Measurements from ENCODE around the gene RPS2.
A peak's percentile ranks its signal among the peaks of the same experiment; 100 is the strongest.
"Not testable (repeated sequence)": the region's sequence is repeated elsewhere in the genome, so short reads cannot be mapped to it uniquely, and the experiment has no call there.

RPS2 gene

DNA sequence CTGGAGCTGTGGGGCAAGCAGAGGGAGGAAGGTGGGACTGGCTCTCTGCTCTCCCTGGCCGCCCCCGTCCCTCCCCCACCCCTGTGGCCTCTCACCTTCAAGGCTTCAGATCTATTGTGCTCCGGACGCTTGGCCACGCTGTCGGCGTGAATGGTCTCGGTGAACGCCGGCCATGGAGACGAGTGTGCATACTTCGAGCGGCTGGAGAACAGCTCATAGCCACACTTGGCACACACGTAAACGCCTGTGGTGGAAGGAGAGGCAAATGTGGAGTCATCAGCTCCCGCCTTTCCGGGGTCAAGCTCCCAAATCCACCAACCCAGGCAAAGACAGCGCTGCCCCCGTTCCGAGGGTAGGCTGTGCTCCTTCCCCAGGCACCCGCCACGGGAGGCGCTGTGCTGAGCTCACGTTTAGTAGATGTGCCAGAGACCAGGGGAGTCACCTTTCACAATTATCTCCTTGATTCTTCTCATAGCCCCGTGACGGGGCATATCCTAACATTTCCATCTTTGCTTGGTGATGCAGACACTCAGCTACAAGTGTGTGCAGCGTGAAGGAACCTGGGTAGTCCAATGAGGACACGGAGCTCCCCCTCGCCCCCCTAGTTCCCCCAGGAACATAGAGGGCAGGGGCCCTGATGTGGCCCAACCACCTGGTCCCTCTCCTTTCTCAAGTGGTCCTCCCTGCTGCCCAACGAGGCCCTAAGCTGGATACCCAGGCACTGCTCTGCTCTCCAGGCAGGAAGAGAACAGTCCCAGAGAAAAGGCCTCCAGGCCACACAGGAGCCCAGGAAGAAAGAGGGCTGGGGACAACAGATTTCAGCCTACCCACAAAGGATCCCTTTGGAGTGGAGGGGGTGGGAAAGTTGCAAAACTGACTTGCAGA, 23.2 kb downstream of the RPS2 start:
- no peak for DNase-seq (ENCODE audit: low spot score)

DNA sequence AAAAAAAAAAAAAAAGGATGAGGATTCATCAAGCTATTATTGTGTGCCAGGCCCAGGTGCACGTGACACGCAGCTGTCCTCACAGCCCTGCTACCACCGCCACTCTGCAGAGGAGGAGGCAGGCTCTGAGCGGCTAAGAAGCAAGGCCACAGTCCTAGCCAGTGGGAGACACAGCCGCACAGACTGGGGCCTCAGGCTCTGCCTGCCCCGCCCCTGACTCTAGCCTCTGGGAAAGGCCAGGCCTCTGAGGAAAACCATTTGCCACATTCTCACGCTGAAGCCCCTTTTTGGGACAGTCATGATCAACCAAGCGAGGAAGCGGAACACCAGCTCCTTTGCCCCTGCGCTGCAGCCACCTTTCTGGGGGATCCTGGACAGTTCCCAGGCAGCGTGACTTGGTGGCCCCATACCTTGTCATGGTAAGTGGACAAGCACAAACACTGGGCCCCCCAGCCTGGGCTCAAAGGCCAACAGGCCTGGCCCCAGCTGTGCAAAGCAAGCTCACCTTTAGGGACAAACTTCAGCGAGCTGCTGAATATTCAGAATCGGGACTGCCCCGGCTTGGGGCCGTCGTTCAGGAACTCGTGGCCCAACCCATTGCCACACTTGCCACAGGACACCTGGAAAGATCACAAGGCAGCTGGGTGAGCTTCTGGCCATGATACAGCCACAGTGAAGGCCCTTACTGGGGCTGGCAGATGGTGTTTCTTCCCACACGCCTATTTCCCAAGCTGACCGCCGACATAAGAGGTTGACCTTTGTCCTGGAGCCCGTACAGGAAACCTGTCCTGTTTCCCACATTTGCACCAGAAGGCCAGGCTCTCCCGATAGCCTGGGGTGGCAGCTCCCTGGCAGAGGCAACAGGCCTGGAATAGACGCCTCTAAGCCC, 24.1 kb downstream of the RPS2 start:
- DNase-seq (ENCODE audit: low spot score), result no peak

DNA sequence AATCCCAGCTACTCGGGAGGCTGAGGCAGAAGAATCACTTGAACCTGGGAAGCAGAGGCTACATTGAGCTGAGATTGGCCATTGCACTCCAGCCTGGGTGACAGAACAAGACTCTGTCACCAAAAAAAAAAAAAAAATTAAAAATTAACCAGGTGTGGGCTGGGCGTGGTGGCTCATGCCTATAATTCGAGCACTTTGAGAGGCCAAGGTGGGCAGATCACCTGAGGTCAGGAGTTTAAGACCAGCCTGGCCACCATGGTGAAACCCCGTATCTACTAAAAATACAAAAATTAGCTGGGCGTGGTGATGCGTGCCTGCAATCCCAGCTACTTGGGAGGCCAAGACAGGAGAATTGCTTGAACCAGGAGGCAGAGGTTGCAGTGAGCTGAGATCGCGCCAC, 24.8 kb downstream of the RPS2 start:
- not testable (repeated sequence) for DNase-seq (ENCODE audit: low spot score)

DNA sequence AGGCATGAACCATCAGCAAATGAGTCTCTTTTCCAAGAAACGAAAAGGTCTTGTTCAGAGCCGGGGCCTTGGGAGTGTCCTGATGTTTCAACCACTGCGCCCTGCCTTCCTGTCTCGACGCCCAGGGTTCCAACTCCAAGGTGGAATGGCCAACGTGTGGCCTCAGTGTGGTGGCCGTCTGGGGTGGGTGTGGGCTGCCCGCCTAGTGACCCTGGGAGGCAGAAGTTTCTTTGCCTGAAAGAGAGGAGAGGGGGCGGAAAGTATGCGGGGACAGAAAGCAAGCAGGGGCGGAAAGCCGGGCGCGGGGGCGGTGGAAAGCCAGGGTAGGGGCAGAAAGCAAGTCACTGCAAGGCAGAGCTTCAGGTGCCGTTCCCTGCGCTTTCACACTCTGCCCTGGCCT, 25.7 kb downstream of the RPS2 start:
- no peak for DNase-seq (ENCODE audit: low spot score)

DNA sequence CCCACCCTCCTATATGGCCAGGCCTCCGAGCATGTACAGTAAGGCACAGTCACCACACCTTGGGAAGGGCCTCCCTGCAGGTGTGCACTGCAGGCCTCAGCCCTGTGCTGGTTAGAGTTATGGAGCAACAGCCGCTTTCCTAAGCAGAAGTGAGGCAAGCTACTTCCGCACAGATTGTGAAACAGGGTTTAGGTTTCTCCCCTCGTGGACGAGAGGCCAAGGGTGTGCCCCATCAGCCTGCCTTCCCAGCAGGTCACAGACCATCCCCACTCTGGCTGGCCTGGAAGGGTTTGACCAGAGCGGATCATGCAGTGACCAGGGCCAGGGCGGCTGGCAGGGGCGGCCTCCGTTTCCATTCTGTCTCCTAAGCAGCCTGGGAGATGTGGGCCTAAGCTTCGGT, 26.3 kb downstream of the RPS2 start:
- no peak for DNase-seq (ENCODE audit: low spot score)

DNA sequence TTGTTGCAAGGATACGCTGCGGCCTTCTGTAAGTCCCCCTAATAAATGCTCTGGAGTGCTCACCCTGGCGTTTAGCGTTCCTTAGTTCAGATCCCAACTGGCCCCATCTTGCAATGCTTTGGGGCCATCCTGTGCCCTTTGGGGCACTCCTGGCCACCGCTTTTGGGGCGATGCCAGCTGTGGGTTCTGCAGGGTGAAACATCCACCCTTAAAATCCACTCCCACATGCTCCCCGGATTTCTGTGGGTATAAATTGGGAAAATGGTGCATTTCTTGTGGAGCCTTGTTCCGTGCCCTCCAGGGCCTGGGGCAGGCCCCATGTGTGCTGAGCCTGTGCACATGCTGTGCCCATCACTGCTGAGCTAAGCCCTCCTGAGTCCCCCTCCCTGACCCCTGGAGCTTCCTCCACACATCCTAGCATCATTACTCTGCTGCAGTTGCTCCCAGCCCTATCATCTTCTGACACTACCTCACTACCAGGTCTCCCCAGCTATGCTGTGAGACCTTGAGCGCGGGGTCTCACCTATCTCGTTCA, 27.6 kb downstream of the RPS2 start:
- no peak for DNase-seq (ENCODE audit: low spot score)

DNA sequence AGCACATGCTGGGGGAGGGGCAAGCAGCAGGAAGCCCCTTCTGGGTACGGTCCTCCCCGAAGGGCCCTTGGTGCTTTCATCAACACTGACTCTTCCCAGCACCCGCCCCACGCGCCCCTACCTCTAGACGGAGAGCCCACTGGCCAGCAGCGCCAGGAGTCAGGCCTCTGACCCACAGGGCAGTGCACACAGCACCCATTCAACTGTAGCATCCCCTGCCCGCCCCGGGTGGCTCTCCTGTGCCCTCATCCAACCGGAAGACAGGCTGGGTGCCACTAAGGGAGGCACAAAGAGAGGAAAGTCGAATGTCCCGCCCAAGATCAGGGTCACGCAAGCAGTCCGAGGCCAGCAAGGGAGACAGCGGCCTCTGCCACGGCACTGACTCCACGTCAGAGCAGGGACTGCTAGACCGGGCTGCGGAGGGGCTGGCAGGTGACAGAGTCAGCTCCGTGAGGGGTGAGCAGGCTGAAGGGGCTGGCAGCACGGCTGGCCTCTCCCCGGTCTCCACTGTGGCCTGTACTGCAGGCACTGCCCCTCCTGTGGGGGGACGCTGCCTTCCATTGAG, 31.4 kb downstream of the RPS2 start:
- no peak for DNase-seq (ENCODE audit: low spot score)

DNA sequence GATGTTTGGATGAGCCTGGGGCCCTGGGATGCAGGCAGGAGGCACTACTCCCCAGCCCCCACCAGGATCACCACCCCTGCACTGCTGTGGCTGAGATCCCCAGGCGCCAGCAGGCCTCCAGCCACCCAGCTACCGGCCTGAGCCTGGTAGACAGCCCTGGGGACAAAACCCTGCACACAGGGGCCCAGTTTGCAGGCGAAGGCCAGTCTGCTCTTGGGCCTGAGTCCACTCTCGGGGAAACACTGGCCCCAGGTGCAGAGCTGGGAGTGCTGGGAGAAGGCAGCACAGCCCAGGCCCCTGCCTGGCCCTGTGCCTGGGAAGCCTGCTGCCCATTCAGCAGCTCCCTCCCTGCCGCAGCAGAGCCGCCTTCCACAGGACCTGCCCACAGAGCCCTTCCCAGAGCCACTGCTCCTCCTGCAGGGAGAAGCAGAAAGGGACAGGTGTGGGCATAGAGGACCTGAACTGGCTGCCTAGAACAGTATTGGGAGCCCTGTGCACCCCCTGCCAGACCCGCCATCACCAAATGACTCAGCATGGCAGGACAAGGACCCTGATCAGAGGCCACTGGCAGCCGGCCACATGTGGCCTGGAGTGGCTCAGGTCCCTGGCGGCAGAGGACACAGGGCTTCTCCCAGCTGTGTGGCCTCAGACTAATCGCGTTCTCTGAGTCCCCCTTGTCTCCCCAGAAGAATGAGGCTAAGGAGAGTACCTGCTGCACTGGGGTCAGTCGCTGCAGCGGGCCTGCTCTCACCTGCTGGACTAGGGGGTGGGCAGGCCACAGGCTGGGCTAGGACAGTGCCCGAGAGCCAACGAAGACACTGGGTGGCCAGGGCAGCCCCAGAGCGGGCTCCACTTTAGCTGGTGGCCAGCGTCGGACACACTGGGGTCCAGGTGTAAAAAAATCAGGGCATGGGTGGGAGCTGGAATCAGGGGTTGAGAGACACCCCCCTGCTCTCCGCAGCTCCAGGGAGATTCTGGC, 32.3 kb downstream of the RPS2 start:
- DNase-seq (ENCODE audit: low spot score), result no peak

DNA sequence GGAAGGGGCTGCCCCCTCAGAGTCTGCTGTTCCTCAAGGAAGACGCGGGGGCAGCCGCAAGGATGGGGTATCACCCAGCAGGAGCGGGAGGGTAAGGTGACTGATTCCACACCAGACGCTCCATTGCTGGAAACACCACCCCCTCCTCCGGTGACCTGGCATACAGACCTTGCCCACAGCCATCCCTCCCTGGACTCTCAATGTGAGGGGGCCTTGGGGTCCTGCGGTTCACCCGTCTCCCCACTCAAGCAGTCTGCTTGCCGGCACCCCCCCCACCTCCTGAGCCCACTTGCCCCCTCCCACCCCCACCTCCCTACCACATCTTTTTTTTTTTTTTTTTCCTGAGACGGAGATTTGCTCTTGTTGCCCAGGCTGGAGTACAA, 34.3 kb downstream of the RPS2 start:
- DNase-seq (ENCODE audit: low spot score), result no peak

DNA sequence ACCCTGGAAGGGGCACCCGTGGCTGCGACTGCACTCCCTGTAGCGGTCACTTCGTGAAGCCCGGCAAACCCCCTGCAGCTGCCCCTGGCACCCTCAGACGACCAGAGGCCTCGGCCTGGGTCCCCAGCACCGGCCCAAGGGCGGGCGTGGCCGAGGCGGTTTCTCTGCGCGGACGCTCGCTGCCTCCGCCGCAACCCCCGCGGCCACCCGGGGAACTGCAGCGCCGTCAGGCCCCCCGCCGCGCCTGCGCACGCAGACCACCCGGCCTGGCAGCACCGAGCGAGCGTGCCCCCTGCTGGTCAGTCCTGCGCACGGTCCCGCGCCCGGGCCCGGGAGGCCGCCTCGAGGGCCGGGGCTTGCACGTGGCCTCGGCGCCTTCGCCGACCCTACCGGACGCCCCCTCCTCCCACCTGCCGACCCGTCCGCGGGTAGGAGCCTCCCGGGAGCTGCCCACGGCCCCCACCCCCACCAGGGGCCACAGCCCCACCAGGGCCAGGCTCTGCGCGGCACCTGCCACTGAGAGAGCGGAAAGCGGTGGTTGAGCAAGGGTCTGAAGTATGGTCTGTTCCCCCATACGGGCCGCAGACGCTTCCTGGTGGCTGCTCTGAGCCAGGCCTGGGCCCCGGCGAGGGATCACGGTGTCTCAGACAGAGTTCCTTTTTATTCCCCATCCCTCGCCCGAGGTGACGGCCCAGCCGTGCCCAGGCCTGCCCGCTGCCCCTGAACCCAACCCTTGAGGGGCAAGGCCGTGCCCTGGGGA, 34.9 kb downstream of the RPS2 start:
- DNase-seq (ENCODE audit: low spot score), result peak; percentile 90

DNA sequence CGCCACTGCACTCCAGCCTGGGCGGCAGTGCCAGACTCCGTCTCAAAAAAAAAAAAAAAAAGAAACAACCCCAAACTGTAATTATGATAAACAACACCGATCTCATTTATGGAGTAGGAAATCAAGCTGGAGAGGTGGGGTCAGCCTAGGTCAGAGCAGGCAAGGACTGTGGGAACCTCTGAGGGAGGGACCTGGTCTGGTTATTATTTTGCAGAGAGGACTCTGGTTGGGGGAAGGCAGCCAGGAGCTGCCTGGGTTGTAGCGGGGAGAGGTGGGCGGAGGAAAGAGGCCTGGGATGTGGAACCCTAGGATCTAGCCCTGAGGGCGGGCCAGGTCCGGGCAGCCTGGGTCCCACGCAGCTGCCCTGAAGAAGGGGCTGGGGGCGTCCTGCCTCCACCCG, 35.5 kb downstream of the RPS2 start:
- no peak for DNase-seq (ENCODE audit: low spot score)

DNA sequence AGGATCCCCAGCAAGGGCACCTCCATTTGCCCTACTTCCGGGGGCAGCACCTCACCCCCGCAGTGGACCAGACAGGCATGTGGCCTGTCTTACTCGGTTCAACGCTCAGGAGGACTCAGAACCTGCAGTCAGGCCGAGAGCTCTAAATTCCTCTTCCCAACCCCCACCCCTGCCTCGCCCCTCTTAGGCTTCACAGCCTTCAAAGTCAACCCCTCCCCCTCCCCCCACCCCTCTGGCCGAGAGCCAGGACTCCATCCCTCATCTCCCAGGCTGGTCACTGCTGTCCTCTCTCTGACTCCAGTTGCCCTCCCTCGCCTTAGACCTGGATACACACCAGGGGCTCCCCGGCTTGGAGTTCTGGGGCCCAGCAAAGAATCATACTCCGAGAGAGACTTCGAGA, 38.4 kb downstream of the RPS2 start:
- no peak for DNase-seq (ENCODE audit: low spot score)

DNA sequence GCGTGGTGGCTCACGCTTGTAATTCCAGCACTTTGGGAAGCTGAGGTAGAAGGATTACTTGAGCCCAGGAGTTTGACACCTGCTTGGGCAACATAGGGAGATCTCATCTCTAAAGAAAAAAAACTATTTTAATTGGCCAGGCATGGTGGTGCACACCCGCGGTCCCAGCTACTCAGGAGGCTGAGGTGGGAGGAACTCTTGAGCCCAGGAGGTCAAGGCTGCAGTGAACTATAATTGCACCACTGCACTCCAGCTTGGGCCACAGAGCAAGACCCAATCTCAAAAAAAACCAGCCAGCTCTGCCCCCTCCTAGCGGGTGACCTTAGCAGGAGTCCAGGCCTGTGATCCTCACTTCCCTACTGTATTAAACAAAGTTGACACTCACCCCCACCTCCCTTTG, 40.5 kb downstream of the RPS2 start:
- DNase-seq (ENCODE audit: low spot score), result no peak

DNA sequence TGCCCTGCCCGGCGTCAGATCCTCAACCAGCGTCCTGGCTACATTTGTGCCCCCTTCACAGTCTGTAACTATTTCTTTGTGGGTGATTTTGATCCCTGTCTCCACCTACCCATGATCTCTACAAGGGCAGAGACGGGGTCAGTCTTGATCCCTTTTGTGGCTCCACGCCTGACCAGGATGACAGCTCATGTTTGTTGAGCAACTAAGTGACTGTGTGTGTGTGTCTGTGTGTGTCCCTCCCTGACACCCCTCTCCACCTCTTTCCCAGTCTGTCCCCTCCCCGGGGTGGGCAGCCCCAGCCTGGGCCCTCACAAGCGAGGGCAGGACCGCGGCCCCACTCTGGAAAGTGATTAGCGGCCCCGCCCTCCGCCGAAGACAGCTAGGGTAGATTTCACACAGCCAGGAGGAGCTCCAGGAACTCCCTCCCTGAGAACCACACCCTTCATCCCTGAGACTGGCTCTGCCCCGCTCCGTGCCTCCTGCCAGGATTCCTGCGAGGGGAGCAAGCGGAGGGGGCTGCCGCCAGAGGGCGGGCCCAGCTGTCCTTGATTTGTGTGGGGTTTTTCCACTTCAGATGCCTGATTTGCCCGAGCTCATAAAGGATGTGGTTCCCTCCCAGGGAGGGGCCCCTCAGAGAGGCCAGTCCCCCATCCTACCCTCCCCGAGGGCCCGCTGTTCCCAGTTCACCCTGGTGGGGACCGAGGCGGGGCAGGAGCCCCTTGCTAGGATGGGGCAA, 41.2 kb downstream of the RPS2 start:
- peak; percentile 61 for DNase-seq (ENCODE audit: low spot score)

DNA sequence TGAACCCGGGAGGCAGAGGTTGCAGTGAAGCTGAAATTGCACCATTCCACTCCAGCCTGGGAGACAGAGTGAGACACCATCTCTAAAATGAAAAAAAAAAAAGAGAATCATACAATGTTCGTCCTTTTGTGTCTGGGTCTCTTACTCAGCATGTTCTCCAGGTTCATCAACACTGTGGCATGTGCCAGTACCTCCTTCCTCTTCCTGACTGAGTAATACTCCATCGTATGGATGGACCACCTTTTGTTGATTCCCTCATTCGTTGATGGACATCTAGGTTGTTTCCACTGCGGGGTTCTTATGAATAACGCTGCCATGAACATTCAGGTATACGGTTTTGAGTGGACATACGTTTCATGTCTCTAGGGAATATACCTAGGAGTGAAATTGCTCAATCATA, 42.3 kb downstream of the RPS2 start:
- no peak for DNase-seq (ENCODE audit: low spot score)

DNA sequence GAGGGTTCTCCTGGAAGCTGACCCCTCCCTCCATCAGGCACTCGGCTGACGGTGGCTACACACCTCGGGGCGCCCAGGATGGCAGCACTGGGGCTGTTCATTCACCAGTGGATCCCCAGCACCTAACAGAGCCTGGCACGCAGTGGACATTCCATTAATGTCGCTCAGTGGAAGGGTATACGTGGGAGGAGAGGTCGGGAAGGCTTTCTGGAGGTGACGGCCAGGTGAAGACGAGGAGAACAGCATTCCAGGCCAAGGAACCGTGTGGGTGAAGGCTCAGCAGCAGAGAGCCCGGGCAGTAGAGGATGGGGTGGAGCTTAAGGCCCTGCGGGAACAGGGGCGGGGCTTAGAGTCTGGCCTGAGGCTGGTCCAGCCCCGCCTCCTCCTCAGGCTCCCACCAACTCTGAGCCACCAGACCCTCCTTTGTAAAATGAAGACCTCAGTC, 43.9 kb downstream of the RPS2 start:
- no peak for DNase-seq (ENCODE audit: low spot score)

DNA sequence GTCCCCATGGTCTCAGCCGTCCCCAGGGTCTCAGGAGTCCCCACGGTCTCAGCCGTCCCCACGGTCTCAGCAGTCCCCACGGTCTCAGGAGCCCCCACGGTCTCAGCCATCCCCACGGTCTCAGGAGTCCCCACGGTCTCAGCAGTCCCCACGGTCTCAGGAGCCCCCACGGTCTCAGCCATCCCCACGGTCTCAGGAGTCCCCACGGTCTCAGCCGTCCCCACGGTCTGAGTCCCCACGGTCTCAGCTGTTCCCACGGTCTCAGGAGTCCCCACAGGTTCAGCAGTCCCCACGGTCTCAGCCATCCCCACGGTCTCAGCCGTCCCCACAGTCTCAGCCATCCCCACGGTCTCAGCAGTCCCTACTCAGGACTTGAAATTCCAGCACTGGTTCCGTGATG, 44.5 kb downstream of the RPS2 start:
- not testable (repeated sequence) for DNase-seq (ENCODE audit: low spot score)

DNA sequence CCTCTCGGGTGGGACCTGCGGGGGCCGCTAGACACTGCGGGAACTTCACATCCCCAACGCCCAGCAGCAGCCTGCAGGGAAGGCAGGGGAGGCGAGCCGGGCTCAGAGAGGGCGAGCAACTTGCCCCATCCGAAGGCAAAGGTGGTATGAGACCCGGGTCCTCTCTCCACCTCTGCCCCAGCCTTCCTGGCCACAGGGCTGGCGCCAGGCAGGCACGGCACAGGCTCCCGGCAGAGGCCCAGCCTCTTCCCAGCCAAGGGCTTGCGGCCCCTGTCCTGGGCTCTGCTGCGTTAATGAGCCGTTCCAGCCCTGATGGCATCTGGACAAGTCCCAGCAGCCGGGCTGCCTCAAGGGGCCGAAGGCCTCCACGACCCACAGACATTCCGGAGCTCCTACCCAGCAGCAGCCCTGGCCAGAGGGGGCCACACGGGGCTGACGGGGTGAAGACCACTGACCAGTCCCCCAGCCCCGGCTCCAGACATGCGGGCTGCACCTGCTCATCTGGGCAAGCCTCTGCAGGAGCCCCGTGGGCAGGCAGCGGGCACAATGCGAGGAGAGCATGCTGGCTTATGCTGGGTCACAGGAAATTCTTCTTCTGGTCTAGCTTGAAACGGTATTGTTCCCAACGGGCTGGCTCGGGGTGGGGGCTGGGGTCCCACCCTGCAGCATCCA, 45.2 kb downstream of the RPS2 start:
- DNase-seq (ENCODE audit: low spot score), result no peak

Measured in LoVo (cell line).